Measurements from ENCODE around the gene PMM2. TPM values are rescaled to one million over a fixed set of nuclear protein-coding genes. Genes with fewer than 3 reads are reported as not detected.

PMM2 gene
- total RNA-seq, 4 donors from 2014 or later: 35.9 to 98.6 (median 48.6) TPM

- DNase-seq (ENCODE audit: low spot score): no peak
- no peak for TF ChIP-seq CTCF (IDR thresholded peaks at IDR 0.05)
- ATAC-seq (ENCODE audit: low FRiP score): no peak
Measured at GRCh38 chr16:8858994-8859912, 61.6 kb downstream of the PMM2 start.

- DNase-seq (ENCODE audit: low spot score) (no peak), ATAC-seq (ENCODE audit: low FRiP score) (peak; percentile 63)
- no peak for TF ChIP-seq CTCF (IDR thresholded peaks at IDR 0.05)
Measured at GRCh38 chr16:8859913-8860881, 62.6 kb downstream of the PMM2 start.

GRCh38 chr16:8861563-8862308 lies 64.1 kb downstream of the PMM2 start:
- ATAC-seq (ENCODE audit: low FRiP score) (no peak), DNase-seq (ENCODE audit: low spot score) (no peak)
- no peak for TF ChIP-seq CTCF (IDR thresholded peaks at IDR 0.05)

GRCh38 chr16:8862309-8863130 lies 64.9 kb downstream of the PMM2 start:
- DNase-seq (ENCODE audit: low spot score): no peak
- no peak for TF ChIP-seq CTCF (IDR thresholded peaks at IDR 0.05)

GRCh38 chr16:8863594-8864424 lies 66.2 kb downstream of the PMM2 start:
- ATAC-seq (ENCODE audit: low FRiP score) (no peak), DNase-seq (ENCODE audit: low spot score) (no peak)
- no peak for TF ChIP-seq CTCF (IDR thresholded peaks at IDR 0.05)

More at GRCh38 chr16:8862309-8863130, 64.9 kb downstream of the PMM2 start:
- ATAC-seq (ENCODE audit: low FRiP score): no peak
